ENCODE data around the gene HRG. TPM values are rescaled to one million over a fixed set of nuclear protein-coding genes. Genes with fewer than 3 reads are reported as not detected.
"Not testable (repeated sequence)": the region's sequence is repeated elsewhere in the genome, so short reads cannot be mapped to it uniquely, and the experiment has no call there.

The HRG gene
- total RNA-seq, 4 donors from 2014 or later: 0.46 to 1.1 TPM; not detected in 2

GRCh38 chr3:186680869-186681268 is 15.1 kb downstream of the HRG start:
- intact Hi-C loops (cut with DNase I; ENCODE audit: low total_unique reads): no loop called here

GRCh38 chr3:186682812-186683211 is 17.0 kb downstream of the HRG start:
- Histone ChIP-seq H3K36me3 (no peaks in the 10 kb centered on the region), H3K4me1 (no peaks in the 10 kb centered on the region), H3K4me3 (no peak overlapping the region), H3K27ac (no peak overlapping the region), H3K27me3 (no peaks in the 10 kb centered on the region), H3K9me3 (no peaks in the 10 kb centered on the region)
- no peak for ATAC-seq
- in situ Hi-C loops (cut with MboI; ENCODE audit: low sequenced_read_pairs in 4 of 4): no loop called here
- TF ChIP-seq POLR2A (IDR thresholded peaks at IDR 0.05) (no peak), CTCF (IDR thresholded peaks at IDR 0.05 in 4 of 5, conservative IDR thresholded peaks at IDR 0.05 in 1 of 5) (no peak)
- no peak for DNase-seq
- intact Hi-C loops (cut with DNase I; ENCODE audit: low total_unique reads): no loop called here

More at GRCh38 chr3:186680869-186681268, 15.1 kb downstream of the HRG start:
- TF ChIP-seq CTCF (IDR thresholded peaks at IDR 0.05 in 4 of 5, conservative IDR thresholded peaks at IDR 0.05 in 1 of 5): no peak
- no peak for TF ChIP-seq POLR2A (IDR thresholded peaks at IDR 0.05)
- Histone ChIP-seq H3K4me3 (no peak overlapping the region), H3K4me1 (no peaks in the 10 kb centered on the region), H3K27ac (no peak overlapping the region), H3K9me3 (no peaks in the 10 kb centered on the region), H3K27me3 (no peaks in the 10 kb centered on the region), H3K36me3 (no peaks in the 10 kb centered on the region)
- ATAC-seq (no peak), DNase-seq (no peak)
- in situ Hi-C loops (cut with MboI; ENCODE audit: low sequenced_read_pairs in 4 of 4): no loop called here

- Histone ChIP-seq H3K4me1 (no peaks in the 10 kb centered on the region), H3K36me3 (no peaks in the 10 kb centered on the region), H3K9me3 (no peaks in the 10 kb centered on the region), H3K4me3 (no peak overlapping the region), H3K27me3 (no peaks in the 10 kb centered on the region), H3K27ac (no peak overlapping the region)
- intact Hi-C loops (cut with DNase I; ENCODE audit: low total_unique reads): no loop called here
- no peak for ATAC-seq
- TF ChIP-seq CTCF (IDR thresholded peaks at IDR 0.05 in 4 of 5, conservative IDR thresholded peaks at IDR 0.05 in 1 of 5): no peak
- no peak for TF ChIP-seq POLR2A (IDR thresholded peaks at IDR 0.05)
- in situ Hi-C loops (cut with MboI; ENCODE audit: low sequenced_read_pairs in 4 of 4): no loop called here
- no peak for DNase-seq
Measured at GRCh38 chr3:186683979-186684378, 18.2 kb downstream of the HRG start.

GRCh38 chr3:186686475-186686874 is 20.7 kb downstream of the HRG start:
- H3K27me3 ChIP-seq; H3K36me3 ChIP-seq; DNase-seq; H3K9me3 ChIP-seq; H3K27ac ChIP-seq; H3K4me1 ChIP-seq; in situ Hi-C loops (cut with MboI; ENCODE audit: low sequenced_read_pairs in 4 of 4); H3K4me3 ChIP-seq; intact Hi-C loops (cut with DNase I; ENCODE audit: low total_unique reads); ATAC-seq: not testable (repeated sequence)

GRCh38 chr3:186687120-186687651 is 21.4 kb downstream of the HRG start:
- TF ChIP-seq CTCF (IDR thresholded peaks at IDR 0.05 in 4 of 5, conservative IDR thresholded peaks at IDR 0.05 in 1 of 5): no peak
- TF ChIP-seq POLR2A (IDR thresholded peaks at IDR 0.05): no peak
- in situ Hi-C loops (cut with MboI; ENCODE audit: low sequenced_read_pairs in 4 of 4) (no loop called here), intact Hi-C loops (cut with DNase I; ENCODE audit: low total_unique reads) (no loop called here)
- Histone ChIP-seq H3K27me3 (no peaks in the 10 kb centered on the region), H3K36me3 (no peaks in the 10 kb centered on the region), H3K4me3 (no peak overlapping the region), H3K27ac (no peak overlapping the region), H3K4me1 (no peaks in the 10 kb centered on the region), H3K9me3 (no peaks in the 10 kb centered on the region)
- no peak for DNase-seq
- ATAC-seq: no peak

GRCh38 chr3:186690304-186690703 is 24.5 kb downstream of the HRG start:
- ATAC-seq; DNase-seq; H3K27me3 ChIP-seq; H3K4me1 ChIP-seq; in situ Hi-C loops (cut with MboI; ENCODE audit: low sequenced_read_pairs in 4 of 4); intact Hi-C loops (cut with DNase I; ENCODE audit: low total_unique reads); H3K9me3 ChIP-seq; H3K36me3 ChIP-seq; H3K27ac ChIP-seq; H3K4me3 ChIP-seq: not testable (repeated sequence)
